KOPT-K1 (cell line): ENCODE measurements around the gene TXNL4A.
A peak's percentile ranks its signal among the peaks of the same experiment; 100 is the strongest.
"Not testable (repeated sequence)": the region's sequence is repeated elsewhere in the genome, so short reads cannot be mapped to it uniquely, and the experiment has no call there.

Experiments used
- H3K27ac ChIP-seq: fragments of 200-600 bp; sonication (generic); 2 replicates; pipeline ENCODE4 v1.5.1; 2016; ENCODE audit warnings: antibody characterized with exemption, mild to moderate bottlenecking, low read depth, low read length; ENCODE audit not compliant: poor library complexity, severe bottlenecking
- H3K36me3 ChIP-seq: fragments of 200-600 bp; sonication (generic); 2 replicates; pipeline ENCODE4 v1.5.1; 2017; ENCODE audit warnings: antibody characterized with exemption, mild to moderate bottlenecking, low read length, moderate library complexity; ENCODE audit not compliant: insufficient read depth
- H3K9me3 ChIP-seq: fragments of 200-600 bp; sonication (generic); 2 replicates; pipeline ENCODE4 v1.5.1; 2017; ENCODE audit warnings: antibody characterized with exemption, low read length, mild to moderate bottlenecking; ENCODE audit not compliant: insufficient read depth, poor library complexity, severe bottlenecking

TXNL4A gene

DNA sequence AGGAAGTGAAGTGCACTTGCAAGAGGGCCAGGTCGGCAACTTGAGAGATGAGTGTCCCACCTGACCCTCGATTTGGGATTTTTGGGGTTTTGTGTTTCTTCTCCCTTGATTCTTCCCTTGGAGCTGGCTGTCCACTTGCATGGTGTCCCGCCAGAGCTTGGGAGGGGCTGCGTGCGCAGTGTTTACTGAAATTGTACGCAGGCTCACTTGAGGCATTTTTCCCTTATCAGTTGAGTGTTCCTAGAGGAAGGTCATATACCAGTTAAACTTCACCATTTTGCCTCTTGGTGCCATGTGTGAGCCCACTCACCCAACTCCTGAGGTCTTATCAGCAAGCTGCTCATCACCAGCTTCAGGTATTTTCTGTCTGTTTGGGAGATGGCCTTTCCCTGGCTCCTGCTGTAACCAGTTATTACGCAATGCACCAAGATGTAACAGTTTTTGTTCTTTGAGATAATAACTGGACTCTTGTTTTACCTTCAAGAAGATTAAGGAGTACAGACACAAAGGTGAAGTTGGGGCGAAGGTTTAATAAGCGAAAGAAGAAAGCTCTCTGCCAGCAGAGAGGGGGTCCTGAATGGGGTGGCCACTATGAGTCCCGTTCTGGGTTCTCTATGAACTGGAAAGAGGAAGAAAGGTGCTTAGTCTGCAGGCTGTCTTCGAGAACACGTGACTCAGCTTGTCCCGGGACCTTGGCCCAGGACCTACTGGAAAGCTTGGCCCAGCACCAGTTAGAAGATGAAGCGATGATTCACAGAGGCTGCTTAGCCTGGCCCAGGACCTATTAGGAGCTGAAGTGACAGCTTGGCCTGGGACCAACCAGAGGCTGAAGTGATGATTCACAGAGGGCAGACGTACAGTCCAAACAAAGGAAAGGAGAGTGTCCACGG, 21.5 kb upstream of the TXNL4A start:
- no peaks in the 10 kb centered on the region for H3K36me3 ChIP-seq
- H3K9me3 ChIP-seq, result peaks cover 41% of the 10 kb centered on the region
- H3K27ac ChIP-seq, result no peak overlapping the region

DNA sequence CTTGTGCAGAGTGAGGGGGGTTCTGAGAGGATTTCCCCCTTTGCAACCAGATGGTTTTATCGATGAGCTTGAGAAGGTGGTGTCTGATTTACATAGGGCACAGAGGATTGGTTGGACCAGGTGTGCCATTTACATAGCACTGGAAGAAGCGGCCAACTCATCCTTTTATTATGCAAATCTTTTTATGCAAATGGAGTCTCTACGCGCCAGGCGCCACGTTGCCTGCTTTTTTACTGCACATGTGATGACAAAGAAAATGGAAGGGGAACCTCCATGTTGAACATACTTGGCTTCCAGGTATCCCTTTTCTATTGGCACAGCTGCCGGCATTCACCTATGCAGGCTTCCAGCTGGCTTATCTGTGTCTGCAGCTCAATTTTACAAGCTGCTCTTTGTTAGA, 18.4 kb upstream of the TXNL4A start:
- Histone ChIP-seq H3K27ac (no peak overlapping the region), H3K36me3 (no peaks in the 10 kb centered on the region), H3K9me3 (peaks cover 29% of the 10 kb centered on the region)

DNA sequence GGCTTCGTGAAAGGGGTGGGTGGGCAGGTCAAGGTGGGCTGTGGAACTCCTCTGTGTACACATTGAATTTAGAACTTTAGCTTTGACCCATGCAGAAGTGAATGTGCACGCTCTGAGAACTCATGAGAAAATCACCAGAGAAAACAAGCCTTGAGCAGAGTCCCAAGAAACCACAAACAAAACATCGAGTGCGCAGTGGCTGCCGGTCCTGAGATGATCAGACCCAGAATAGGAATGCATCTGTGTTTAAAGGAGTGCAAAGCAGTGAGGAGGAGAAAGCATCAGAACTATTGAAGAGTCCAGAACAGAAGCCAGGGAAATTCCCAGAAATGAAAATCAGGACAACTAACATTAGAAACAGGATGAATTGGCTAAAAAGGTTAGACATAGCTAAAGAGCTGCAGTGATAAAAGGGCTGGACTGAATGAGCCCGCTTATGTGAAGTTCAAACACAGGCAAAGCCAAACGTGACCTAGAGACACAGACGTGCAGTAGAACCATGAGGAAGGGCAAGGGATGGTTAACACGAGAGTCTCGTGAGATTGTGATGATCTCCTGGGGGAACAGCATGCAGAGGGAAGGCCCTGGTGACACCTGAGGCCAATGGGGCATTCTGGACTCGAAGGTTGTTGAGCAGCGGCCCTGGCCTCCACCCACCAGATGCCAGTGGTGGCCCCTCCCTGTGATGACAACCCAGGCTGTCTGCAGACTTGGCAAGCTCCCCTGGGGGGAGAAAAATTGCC, 16.4 kb upstream of the TXNL4A start:
- Histone ChIP-seq H3K36me3 (no peaks in the 10 kb centered on the region), H3K27ac (no peak overlapping the region), H3K9me3 (peaks cover 31% of the 10 kb centered on the region)

DNA sequence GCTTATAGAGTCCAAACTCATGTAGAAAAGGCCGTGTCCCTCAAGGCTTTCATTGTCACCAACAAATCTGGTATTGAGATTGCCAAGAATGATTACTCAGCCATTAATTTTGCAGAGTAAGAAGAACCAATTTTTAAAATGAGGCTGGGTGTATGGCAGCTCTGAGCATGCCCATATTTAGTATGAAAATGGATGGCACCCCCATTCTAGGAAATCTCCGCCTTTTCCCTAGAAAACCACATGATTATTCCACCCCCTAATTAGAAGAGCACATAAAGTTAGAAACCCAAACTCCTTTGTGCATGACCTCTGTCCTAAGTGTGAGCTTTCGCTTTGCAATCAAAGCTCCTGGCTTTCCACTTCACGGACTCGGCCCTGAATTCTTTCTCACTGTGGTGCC, 14.1 kb upstream of the TXNL4A start:
- Histone ChIP-seq H3K27ac (no peak overlapping the region), H3K36me3 (no peaks in the 10 kb centered on the region), H3K9me3 (peaks cover 29% of the 10 kb centered on the region)

DNA sequence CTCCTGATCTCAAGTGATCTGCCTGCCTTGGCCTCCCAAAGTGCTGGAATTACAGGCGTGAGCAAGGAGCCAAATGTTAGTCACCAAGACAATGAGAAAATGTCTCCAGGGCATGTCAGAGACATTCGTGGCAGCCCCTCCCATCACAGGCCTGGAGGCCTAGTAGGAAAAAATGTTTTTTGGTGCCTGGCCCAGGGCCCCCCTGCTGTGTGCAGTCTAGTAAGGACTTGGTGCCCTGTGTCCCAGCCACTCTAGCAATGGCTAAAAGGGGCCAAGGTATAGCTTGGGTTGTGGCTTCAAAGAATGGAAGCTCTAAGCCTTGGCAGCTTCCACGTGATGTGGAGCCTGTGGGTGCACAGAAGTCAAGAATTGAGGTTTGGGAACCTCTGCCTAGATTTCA, 12.5 kb upstream of the TXNL4A start:
- no peaks in the 10 kb centered on the region for H3K36me3 ChIP-seq
- peaks cover 29% of the 10 kb centered on the region for H3K9me3 ChIP-seq
- H3K27ac ChIP-seq, result no peak overlapping the region

DNA sequence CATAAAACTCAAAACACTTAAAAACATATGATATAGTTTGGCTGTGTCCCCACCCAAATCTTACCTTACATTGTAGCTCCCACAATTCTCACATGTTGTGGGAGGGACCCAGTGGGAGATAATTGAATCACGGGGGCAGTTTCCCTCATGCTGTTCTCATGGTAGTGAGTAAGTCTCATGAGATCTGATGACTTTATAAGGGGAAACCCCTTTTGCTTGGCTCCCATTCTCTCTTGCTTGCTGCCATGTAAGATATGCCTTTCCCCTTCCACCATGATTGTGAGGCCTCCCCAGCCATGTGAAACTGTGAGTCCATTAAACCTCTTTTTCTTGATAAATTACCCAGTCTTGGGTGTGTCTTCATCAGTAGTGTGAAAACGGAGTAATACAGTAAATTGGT, 11.3 kb upstream of the TXNL4A start:
- H3K9me3 ChIP-seq, result peaks cover 29% of the 10 kb centered on the region
- not testable (repeated sequence) for H3K36me3 ChIP-seq, H3K27ac ChIP-seq

DNA sequence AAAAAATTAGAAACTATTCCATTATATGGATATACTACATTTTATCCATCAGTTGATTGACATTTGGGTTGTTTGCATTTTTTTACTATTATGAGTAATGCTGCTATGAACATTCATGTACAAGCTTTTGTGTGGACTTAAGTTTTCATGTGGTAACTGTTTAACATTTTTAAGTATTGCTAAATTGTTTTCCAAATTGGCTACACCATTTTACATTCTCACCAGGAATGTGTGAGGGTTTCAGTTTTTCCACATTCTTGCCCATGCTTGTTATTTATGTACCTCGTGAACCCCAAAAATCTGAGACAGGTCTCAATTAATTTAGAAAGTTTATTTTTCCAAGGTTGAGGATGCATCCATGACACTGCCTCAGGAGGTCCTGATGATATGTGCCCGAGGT, 3.1 kb upstream of the TXNL4A start:
- no peaks in the 10 kb centered on the region for H3K9me3 ChIP-seq
- peaks cover 3% of the 10 kb centered on the region; the same call in 1 of the 2 replicates for H3K36me3 ChIP-seq
- H3K27ac ChIP-seq, result no peak overlapping the region

DNA sequence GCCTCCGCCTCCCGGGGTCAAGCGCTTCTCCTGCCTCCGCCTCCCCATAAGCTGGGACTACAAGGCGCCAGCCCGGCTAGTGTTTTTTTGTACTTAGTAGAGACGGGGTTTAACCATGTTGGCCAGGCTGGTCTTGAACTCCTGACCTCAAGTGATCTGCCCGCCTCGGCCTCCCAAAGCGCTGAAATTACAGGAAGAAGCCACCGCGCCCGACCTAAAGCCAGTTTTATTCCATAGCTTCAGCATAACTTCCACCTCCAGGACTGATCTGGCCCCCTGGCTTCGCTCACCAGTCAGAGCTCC, 783 bp upstream of the TXNL4A start:
- H3K27ac ChIP-seq, result peak overlapping the region; percentile 89
- H3K36me3 ChIP-seq, result peaks cover 27% of the 10 kb centered on the region
- H3K9me3 ChIP-seq, result no peaks in the 10 kb centered on the region

DNA sequence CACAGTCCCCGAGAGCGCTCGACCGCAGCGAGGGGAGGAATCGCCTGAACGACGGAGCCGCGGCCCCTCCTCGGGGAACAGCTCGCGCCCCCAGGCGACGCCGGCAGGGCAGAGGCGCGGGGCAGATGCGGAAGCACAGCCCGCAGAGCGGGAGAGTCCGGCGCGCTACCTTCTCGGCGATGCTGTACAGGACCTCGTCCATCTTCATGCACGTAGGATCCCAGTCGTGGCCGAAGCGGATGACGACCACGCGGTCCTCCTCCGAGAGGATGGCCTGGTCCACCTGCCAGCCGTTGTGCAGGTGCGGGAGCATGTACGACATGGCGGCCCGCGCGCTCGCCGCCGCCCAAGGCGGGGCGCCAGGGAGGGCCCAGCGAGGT, 302 bp downstream of the TXNL4A start:
- peak overlapping the region; percentile 89 for H3K27ac ChIP-seq
- no peaks in the 10 kb centered on the region for H3K9me3 ChIP-seq
- peaks cover 37% of the 10 kb centered on the region for H3K36me3 ChIP-seq

DNA sequence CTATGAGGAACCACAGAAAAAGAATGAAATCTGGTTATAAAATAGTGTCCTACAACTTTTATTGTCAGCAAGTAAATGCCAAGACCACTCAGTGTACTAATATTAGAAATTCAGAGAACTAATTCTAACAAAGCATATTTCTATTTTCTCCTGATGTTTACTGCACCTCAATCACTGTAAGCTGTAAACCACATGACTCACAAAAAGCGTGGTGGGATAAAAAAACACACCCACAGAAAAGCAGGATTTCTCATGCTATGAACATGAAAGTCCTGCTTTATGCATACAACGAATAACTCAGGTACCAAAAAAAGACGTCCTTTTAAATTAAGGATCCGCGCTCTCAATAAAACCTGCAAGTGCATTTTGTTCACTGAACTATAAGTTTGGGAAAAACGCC, 797 bp downstream of the TXNL4A start:
- Histone ChIP-seq H3K36me3 (peaks cover 42% of the 10 kb centered on the region), H3K27ac (peak overlapping the region; percentile 89), H3K9me3 (no peaks in the 10 kb centered on the region)

DNA sequence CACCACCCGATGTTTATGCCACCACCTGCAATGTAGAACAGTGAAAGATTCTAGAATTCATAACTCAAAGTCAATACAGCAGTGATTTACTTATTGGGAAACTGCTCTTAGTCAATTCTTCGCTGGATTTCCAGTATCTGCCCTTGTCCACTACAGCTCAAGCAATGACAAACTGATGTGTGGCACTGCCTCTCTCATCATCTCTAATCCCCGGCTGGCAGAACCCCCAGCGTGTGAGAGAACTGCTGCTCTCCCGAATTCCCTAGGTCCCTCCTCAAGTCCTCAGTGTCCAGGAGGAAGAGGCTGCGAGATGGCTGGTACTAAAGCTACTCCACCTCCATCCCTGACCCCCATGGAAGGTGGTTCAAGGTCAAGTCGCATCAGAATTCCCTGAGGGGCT, 1.6 kb downstream of the TXNL4A start:
- H3K36me3 ChIP-seq, result peaks cover 50% of the 10 kb centered on the region
- no peak overlapping the region for H3K27ac ChIP-seq
- H3K9me3 ChIP-seq, result no peaks in the 10 kb centered on the region

DNA sequence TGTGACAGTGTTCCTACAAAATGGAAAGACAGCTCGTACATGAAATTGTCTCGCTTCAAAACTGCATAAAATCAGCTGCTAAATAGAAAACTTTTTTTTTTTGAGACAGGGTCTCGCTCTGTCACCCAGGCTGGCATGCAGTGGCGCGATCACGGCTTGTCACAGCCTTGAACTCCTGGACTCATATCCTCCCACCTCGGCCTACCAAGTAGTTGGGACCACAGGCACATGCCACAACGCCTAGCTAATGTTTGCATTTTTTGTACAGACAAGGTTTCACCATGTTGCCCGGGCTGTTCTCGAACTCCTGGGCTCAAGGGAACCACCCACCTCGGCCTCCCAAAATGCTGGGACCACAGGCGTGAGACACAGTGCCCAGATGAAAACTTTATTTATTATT, 3.2 kb downstream of the TXNL4A start:
- H3K36me3 ChIP-seq, result peaks cover 64% of the 10 kb centered on the region
- H3K27ac ChIP-seq, result no peak overlapping the region
- H3K9me3 ChIP-seq, result no peaks in the 10 kb centered on the region

DNA sequence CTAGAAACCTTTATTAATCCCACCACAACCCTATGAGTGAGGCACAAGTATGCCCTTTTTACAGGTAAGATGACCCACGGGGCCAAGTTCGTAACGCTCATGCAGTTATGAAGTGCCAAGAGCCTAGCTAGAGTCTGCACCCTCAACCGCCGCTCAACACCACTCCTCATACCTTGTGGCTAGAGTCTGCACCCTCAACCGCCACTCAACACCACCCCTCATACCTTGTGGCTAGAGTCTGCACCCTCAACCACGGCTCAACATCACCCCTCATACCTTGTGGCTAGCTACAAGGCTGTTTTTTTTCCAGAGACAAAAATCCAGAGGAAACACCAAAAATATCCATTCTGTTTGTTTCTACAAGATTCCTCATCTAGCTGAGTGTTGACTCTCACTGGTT, 4.6 kb downstream of the TXNL4A start:
- Histone ChIP-seq H3K36me3 (peaks cover 77% of the 10 kb centered on the region), H3K9me3 (no peaks in the 10 kb centered on the region), H3K27ac (no peak overlapping the region)

DNA sequence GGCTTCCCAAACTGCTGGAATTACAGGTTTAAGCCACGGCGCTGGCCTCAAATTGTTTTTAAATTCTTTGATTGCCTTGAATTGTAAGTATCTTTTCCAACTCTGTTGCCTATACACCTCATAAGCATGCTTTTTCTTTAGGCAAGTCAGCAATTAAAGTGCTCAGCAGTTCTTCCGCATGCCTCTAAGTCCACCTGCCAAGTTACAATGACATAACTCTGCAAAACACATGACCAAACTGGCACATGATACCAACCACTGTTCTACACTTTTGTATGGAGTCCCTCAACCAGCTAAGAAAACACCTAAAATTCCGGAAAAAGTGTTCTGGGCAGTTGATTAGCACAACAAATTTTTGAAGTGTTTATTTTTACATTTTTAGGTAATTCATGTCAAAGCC, 5.1 kb downstream of the TXNL4A start:
- no peak overlapping the region for H3K27ac ChIP-seq
- no peaks in the 10 kb centered on the region for H3K9me3 ChIP-seq
- peaks cover 77% of the 10 kb centered on the region for H3K36me3 ChIP-seq

DNA sequence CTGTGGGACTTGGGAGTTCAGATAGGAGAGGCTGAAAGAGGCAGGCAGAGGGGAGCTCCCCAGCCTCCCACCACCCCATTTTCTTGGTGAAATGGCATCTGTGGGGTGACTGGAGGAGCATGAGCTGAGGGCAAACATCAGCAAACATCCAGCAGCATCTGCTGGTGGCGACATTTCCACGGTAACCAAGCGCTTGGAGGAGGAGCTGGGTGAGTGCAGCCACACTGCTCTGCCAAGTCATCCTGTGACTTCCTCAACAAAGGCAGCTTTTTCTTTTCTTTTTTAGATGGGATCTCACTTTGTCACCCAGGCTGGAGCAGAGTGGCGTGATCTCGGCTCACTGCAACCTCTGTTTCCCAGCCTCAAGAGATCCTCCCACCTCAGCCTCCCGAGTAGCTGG, 5.6 kb downstream of the TXNL4A start:
- Histone ChIP-seq H3K27ac (no peak overlapping the region), H3K36me3 (peaks cover 82% of the 10 kb centered on the region), H3K9me3 (no peaks in the 10 kb centered on the region)

DNA sequence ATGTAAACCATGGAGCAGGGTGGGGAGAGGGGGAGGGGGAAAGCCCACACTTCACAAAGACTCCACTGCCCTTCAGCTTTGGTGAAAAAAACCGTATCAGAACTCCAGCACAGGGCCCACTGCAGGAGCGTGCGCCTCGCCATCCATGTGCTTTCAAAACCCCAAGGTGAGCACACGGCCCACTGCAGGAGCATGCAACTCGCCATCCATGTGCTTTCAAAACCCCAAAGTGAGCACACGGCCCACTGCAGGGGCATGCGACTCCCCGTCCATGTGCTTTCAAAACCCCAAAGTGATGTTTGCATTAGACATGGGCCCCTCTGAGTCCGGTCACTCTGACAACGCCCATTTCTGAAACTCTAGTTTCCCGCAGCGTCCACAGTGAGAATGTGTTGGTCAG, 7.8 kb downstream of the TXNL4A start:
- H3K27ac ChIP-seq, result no peak overlapping the region
- H3K36me3 ChIP-seq, result peaks cover 89% of the 10 kb centered on the region
- no peaks in the 10 kb centered on the region for H3K9me3 ChIP-seq
